Keratinocyte (primary cell): ENCODE measurements around the gene AHNAK. TPM values are rescaled to one million over a fixed set of nuclear protein-coding genes. Genes with fewer than 3 reads are reported as not detected.

Experiments used
- DNase-seq: peaks from one replicate; pipeline ENCODE4 v3.0.0-alpha.2; 2011; ENCODE audit warnings: low read depth, missing footprints, low spot score
- FAIRE-seq: peaks from 2 replicates; lab custom pipeline; 2011; peaks lifted over from hg19 to GRCh38; lab: Jason Lieb, UNC
- H2AFZ ChIP-seq: 2 replicates; pipeline ENCODE4 v1.6.0; 2012; ENCODE audit warnings: low read length, control low read depth, inconsistent platforms; ENCODE audit not compliant: control insufficient read depth
- H3K27ac ChIP-seq: 2 replicates; pipeline ENCODE4 v1.5.1; 2011; ENCODE audit warnings: low read length; ENCODE audit not compliant: control insufficient read depth, insufficient read depth
- H3K27me3 ChIP-seq: 3 replicates; pipeline ENCODE4 v1.6.0; 2011; ENCODE audit warnings: low read length; ENCODE audit not compliant: control insufficient read depth, insufficient read depth; ENCODE audit errors: extremely low read depth
- H3K36me3 ChIP-seq, 2 experiments: 2 replicates in 1 of 2; 3 replicates in 1 of 2; pipeline ENCODE4 v1.5.1; 2011; ENCODE audit warnings: low read length in 2 of 2, mild to moderate bottlenecking in 1 of 2; ENCODE audit not compliant: control insufficient read depth in 2 of 2, insufficient read depth in 2 of 2; ENCODE audit errors: extremely low read depth in 1 of 2
- H3K4me1 ChIP-seq: 3 replicates; pipeline ENCODE4 v1.5.1; 2011; ENCODE audit warnings: low read length; ENCODE audit not compliant: control insufficient read depth, insufficient read depth; ENCODE audit errors: extremely low read depth
- H3K4me2 ChIP-seq: 3 replicates; pipeline ENCODE4 v1.6.0; 2011; ENCODE audit warnings: low read depth, low read length; ENCODE audit not compliant: control insufficient read depth, insufficient read depth; ENCODE audit errors: extremely low read depth
- H3K4me3 ChIP-seq, 3 experiments: fragments of 200-600 bp in 1 of 3; sonication (generic) in 1 of 3; 2 replicates in 2 of 3; 3 replicates in 1 of 3; pipeline ENCODE4 v1.5.1; 2011 to 2016; ENCODE audit warnings: low read length in 3 of 3, mild to moderate bottlenecking in 3 of 3, control low read depth in 2 of 3, inconsistent platforms in 1 of 3, low read depth in 1 of 3, mixed read lengths in 1 of 3, mixed run types in 1 of 3, moderate library complexity in 1 of 3; ENCODE audit not compliant: control insufficient read depth in 2 of 3, insufficient read depth in 2 of 3; ENCODE audit errors: extremely low read depth in 1 of 3
- H3K79me2 ChIP-seq: 2 replicates; pipeline ENCODE4 v1.6.0; 2012; ENCODE audit warnings: low read length; ENCODE audit not compliant: control insufficient read depth, insufficient read depth
- H3K9ac ChIP-seq: 3 replicates; pipeline ENCODE4 v1.6.0; 2011; ENCODE audit warnings: low read length; ENCODE audit not compliant: control insufficient read depth, insufficient read depth; ENCODE audit errors: extremely low read depth
- H3K9me1 ChIP-seq: 3 replicates; pipeline ENCODE4 v1.6.0; 2011; ENCODE audit warnings: low read length; ENCODE audit not compliant: control insufficient read depth, insufficient read depth; ENCODE audit errors: extremely low read depth
- H3K9me3 ChIP-seq: 2 replicates; pipeline ENCODE4 v1.5.1; 2012; ENCODE audit warnings: low read depth, low read length; ENCODE audit not compliant: control insufficient read depth
- H4K20me1 ChIP-seq: 3 replicates; pipeline ENCODE4 v1.6.0; 2011; ENCODE audit warnings: low read length; ENCODE audit not compliant: control insufficient read depth, insufficient read depth; ENCODE audit errors: extremely low read depth
- EZH2 ChIP-seq: IDR thresholded peaks from one replicate; pipeline ENCODE4 v1.6.1; 2012; ENCODE audit warnings: inconsistent platforms, mild to moderate bottlenecking, low read length, moderate library complexity
- dilution Hi-C: fragments of 300-500 bp; cut with MboI; formaldehyde crosslinking; loops from one replicate; pipeline ENCODE4 v1.7.0; 2020; ENCODE audit warnings: low sequenced_read_pairs; ENCODE audit not compliant: extremely low pct_ligation_motif_present
- polyA plus RNA-seq, 5 experiments: library from polyadenylated mRNA; depleted of rRNA in 3 of 5; stranded (reverse) in 3 of 5; stranded (forward) in 1 of 5; unstranded in 1 of 5; fragments of >200 nt; gene quantifications; 1 replicate in 1 of 5; 2 replicates in 3 of 5; 3 replicates in 1 of 5; pipeline versions ENCODE4 v1.2.1 to v1.2.3, GENCODE V29; 2011 to 2012; ENCODE audit warnings: missing spikeins in 2 of 5, low read depth in 1 of 5, low replicate concordance in 1 of 5
- TF ChIP-seq, protein P1 (sequence below), 3 experiments: IDR thresholded peaks in 1 of 3; conservative IDR thresholded peaks in 1 of 3; optimal IDR thresholded peaks in 1 of 3; 2 replicates in 2 of 3; 3 replicates in 1 of 3; pipeline versions ENCODE3 to v1.5.1; 2011; ENCODE audit warnings: low read length in 3 of 3, mild to moderate bottlenecking in 3 of 3, moderate library complexity in 2 of 3, control low read depth in 1 of 3, inconsistent platforms in 1 of 3; ENCODE audit not compliant: insufficient read depth in 2 of 3; ENCODE audit errors: extremely low read depth in 1 of 3

The AHNAK gene
- polyA plus RNA-seq, 1 donor (not counting 4 experiments of a cell fraction or from before 2014, with no cell fraction given) = 220 TPM

DNA sequence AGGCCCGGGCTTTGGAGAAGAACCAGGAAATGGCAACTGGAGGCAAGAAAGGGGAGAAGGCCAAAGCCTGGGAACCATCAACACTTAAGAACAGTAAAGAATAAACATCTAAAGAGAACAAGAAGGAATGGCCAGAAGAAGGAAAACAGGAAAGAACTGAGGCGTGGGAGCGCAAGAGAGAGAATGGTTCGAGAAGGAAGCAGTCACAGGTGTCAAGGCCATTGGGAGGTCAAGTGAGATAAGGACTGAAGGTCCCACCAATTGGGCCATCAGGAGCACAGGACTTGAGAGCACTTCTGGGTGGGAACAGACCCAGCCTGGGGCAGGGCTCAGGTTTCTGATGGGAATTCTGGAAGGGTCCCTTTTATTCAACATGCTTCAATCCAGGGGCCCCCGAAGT lies 128.5 kb downstream of the AHNAK start:
- FAIRE-seq (no peak), DNase-seq (no peak)
- Histone ChIP-seq H3K27ac (no peak overlapping the region), H3K79me2 (no peaks in the 10 kb centered on the region), H3K27me3 (peaks cover 3% of the 10 kb centered on the region), H4K20me1 (no peaks in the 10 kb centered on the region), H3K4me3 (no peak overlapping the region), H3K9me3 (no peaks in the 10 kb centered on the region), H2AFZ (no peak overlapping the region), H3K36me3 (no peaks in the 10 kb centered on the region), H3K4me2 (no peak overlapping the region), H3K9ac (no peak overlapping the region), H3K4me1 (peaks cover 2% of the 10 kb centered on the region), H3K9me1 (no peaks in the 10 kb centered on the region)
- dilution Hi-C loops = no loop called here
- no peak for TF ChIP-seq EZH2
- TF ChIP-seq, protein P1, sequence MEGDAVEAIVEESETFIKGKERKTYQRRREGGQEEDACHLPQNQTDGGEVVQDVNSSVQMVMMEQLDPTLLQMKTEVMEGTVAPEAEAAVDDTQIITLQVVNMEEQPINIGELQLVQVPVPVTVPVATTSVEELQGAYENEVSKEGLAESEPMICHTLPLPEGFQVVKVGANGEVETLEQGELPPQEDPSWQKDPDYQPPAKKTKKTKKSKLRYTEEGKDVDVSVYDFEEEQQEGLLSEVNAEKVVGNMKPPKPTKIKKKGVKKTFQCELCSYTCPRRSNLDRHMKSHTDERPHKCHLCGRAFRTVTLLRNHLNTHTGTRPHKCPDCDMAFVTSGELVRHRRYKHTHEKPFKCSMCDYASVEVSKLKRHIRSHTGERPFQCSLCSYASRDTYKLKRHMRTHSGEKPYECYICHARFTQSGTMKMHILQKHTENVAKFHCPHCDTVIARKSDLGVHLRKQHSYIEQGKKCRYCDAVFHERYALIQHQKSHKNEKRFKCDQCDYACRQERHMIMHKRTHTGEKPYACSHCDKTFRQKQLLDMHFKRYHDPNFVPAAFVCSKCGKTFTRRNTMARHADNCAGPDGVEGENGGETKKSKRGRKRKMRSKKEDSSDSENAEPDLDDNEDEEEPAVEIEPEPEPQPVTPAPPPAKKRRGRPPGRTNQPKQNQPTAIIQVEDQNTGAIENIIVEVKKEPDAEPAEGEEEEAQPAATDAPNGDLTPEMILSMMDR (optimal IDR thresholded peaks at IDR 0.05 in 1 of 3, IDR thresholded peaks at IDR 0.05 in 1 of 3, conservative IDR thresholded peaks at IDR 0.05 in 1 of 3; ENCODE audit: extremely low read depth in 1 of 3, insufficient read depth in 2 of 3, low read length in 3 of 3) = no peak

DNA sequence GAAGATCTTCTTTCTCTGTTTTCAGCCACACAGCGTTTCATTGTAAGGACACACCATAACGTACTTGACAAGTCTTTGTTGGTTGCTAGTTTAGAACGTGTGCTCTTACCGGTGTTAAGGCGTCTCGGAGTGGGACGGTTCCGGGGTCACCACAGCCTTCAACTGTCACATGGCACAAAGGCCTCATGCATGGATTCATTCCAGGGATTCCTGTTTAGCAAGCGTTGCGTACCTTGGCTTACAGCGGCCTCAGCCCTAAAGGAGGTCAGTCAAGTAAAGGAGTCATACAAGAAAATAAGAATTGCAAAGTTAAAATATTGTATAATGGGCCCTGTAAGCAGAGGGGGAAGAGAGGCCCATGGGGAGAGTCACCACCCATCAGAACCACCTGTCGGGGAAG lies 130.0 kb downstream of the AHNAK start:
- H3K9me3 ChIP-seq = no peaks in the 10 kb centered on the region
- H3K27ac ChIP-seq = no peak overlapping the region
- H3K9me1 ChIP-seq = no peaks in the 10 kb centered on the region
- no peaks in the 10 kb centered on the region for H3K36me3 ChIP-seq
- DNase-seq (no peak), FAIRE-seq (no peak)
- peaks cover 6% of the 10 kb centered on the region for H3K4me1 ChIP-seq
- TF ChIP-seq, protein P1 (optimal IDR thresholded peaks at IDR 0.05 in 1 of 3, IDR thresholded peaks at IDR 0.05 in 1 of 3, conservative IDR thresholded peaks at IDR 0.05 in 1 of 3; ENCODE audit: extremely low read depth in 1 of 3, insufficient read depth in 2 of 3, low read length in 3 of 3) = no peak
- no peak for TF ChIP-seq EZH2
- H3K9ac ChIP-seq = no peak overlapping the region
- no peak overlapping the region for H3K4me2 ChIP-seq
- no peak overlapping the region for H3K4me3 ChIP-seq
- dilution Hi-C loops = no loop called here
- H4K20me1 ChIP-seq = no peaks in the 10 kb centered on the region
- H3K27me3 ChIP-seq = no peaks in the 10 kb centered on the region
- no peak overlapping the region for H2AFZ ChIP-seq
- H3K79me2 ChIP-seq = no peaks in the 10 kb centered on the region
